ENCODE data around the gene PARVA.

GRCh38 chr11:12415342-12415966 is 38.1 kb downstream of the PARVA start:
- TF ChIP-seq POLR2A (IDR thresholded peaks at IDR 0.05; ENCODE audit: low read length) = no peak
- no peak for TF ChIP-seq CTCF (IDR thresholded peaks at IDR 0.05)
- no peak for TF ChIP-seq KDM1A (IDR thresholded peaks at IDR 0.05; ENCODE audit: low read depth)
- TF ChIP-seq RAD21 (conservative IDR thresholded peaks at IDR 0.05 in 1 of 2, IDR thresholded peaks at IDR 0.05 in 1 of 2) = no peak
- no peak for TF ChIP-seq ZSCAN20 (CRISPR knock-in tag; IDR thresholded peaks at IDR 0.05)
- TF ChIP-seq SREBF2 (IDR thresholded peaks at IDR 0.05) = no peak
- TF ChIP-seq BHLHE40 (IDR thresholded peaks at IDR 0.05; ENCODE audit: low read depth, low read length) = no peak
- no peak for TF ChIP-seq MAFK (IDR thresholded peaks at IDR 0.05; ENCODE audit: partially characterized antibody)
- no peak for TF ChIP-seq EP300 (IDR thresholded peaks at IDR 0.05)

All from A549 (cell line).